HG03097 (cell line): ENCODE measurements around the gene CNTNAP2.

Experiments
- ATAC-seq: cut with Tn5 transposase; IDR thresholded peaks from one replicate; pipeline ENCODE4 v1.9.1; 2021; ENCODE audit not compliant: unreplicated experiment, low FRiP score

The CNTNAP2 gene

GRCh38 chr7:146544748-146545147, 428.1 kb downstream of the CNTNAP2 start:
- no peak for ATAC-seq

GRCh38 chr7:146548816-146549215, 432.2 kb downstream of the CNTNAP2 start:
- ATAC-seq, result no peak

- no peak for ATAC-seq
Observed at GRCh38 chr7:146554556-146554955, 438.0 kb downstream of the CNTNAP2 start.

- ATAC-seq, result no peak
Observed at GRCh38 chr7:146557971-146558469, 441.4 kb downstream of the CNTNAP2 start.

GRCh38 chr7:146565872-146566271, 449.3 kb downstream of the CNTNAP2 start:
- no peak for ATAC-seq

GRCh38 chr7:146575903-146576302, 459.3 kb downstream of the CNTNAP2 start:
- no peak for ATAC-seq

- ATAC-seq, result no peak
Observed at GRCh38 chr7:146591976-146592375, 475.4 kb downstream of the CNTNAP2 start.

- no peak for ATAC-seq
Observed at GRCh38 chr7:146606628-146607027, 490.0 kb downstream of the CNTNAP2 start.

- no peak for ATAC-seq
Observed at GRCh38 chr7:146619641-146620040, 503.0 kb downstream of the CNTNAP2 start.

GRCh38 chr7:146626912-146627311, 510.3 kb downstream of the CNTNAP2 start:
- ATAC-seq, result no peak

- no peak for ATAC-seq
Observed at GRCh38 chr7:146635205-146636032, 518.8 kb downstream of the CNTNAP2 start.

GRCh38 chr7:146636033-146636356, 519.4 kb downstream of the CNTNAP2 start:
- no peak for ATAC-seq

- no peak for ATAC-seq
Observed at GRCh38 chr7:146636581-146636980, 520.0 kb downstream of the CNTNAP2 start.

- ATAC-seq, result no peak
Observed at GRCh38 chr7:146639291-146639690, 522.7 kb downstream of the CNTNAP2 start.

- ATAC-seq, result no peak
Observed at GRCh38 chr7:146641491-146641890, 524.9 kb downstream of the CNTNAP2 start.

GRCh38 chr7:146645383-146645976, 528.9 kb downstream of the CNTNAP2 start:
- no peak for ATAC-seq

- ATAC-seq, result no peak
Observed at GRCh38 chr7:146647445-146647844, 530.8 kb downstream of the CNTNAP2 start.

GRCh38 chr7:146652176-146652575, 535.6 kb downstream of the CNTNAP2 start:
- ATAC-seq, result no peak

GRCh38 chr7:146654048-146654447, 537.4 kb downstream of the CNTNAP2 start:
- no peak for ATAC-seq

GRCh38 chr7:146655928-146656797, 539.6 kb downstream of the CNTNAP2 start:
- ATAC-seq, result no peak

- ATAC-seq, result no peak
Observed at GRCh38 chr7:146656988-146657387, 540.4 kb downstream of the CNTNAP2 start.
